ENCODE data around the gene SH3RF3.

Gene SH3RF3

GRCh38 chr2:109340381-109340780, 211.4 kb downstream of the SH3RF3 start:
- no peak for DNase-seq (ENCODE audit: low read depth)

- no peak for DNase-seq (ENCODE audit: low read depth)
Measured at GRCh38 chr2:109341355-109342255, 212.6 kb downstream of the SH3RF3 start.

GRCh38 chr2:109342256-109342850, 213.3 kb downstream of the SH3RF3 start:
- DNase-seq (ENCODE audit: low read depth), result no peak

- DNase-seq (ENCODE audit: low read depth), result no peak
Measured at GRCh38 chr2:109342930-109343329, 213.9 kb downstream of the SH3RF3 start.

- DNase-seq (ENCODE audit: low read depth), result no peak
Measured at GRCh38 chr2:109343460-109343859, 214.5 kb downstream of the SH3RF3 start.

- DNase-seq (ENCODE audit: low read depth), result no peak
Measured at GRCh38 chr2:109344270-109344805, 215.3 kb downstream of the SH3RF3 start.

- no peak for DNase-seq (ENCODE audit: low read depth)
Measured at GRCh38 chr2:109345091-109345490, 216.1 kb downstream of the SH3RF3 start.

GRCh38 chr2:109345653-109346480, 216.9 kb downstream of the SH3RF3 start:
- no peak for DNase-seq (ENCODE audit: low read depth)

- no peak for DNase-seq (ENCODE audit: low read depth)
Measured at GRCh38 chr2:109346601-109347228, 217.7 kb downstream of the SH3RF3 start.

- no peak for DNase-seq (ENCODE audit: low read depth)
Measured at GRCh38 chr2:109347626-109348025, 218.6 kb downstream of the SH3RF3 start.

GRCh38 chr2:109348190-109348589, 219.2 kb downstream of the SH3RF3 start:
- no peak for DNase-seq (ENCODE audit: low read depth)

- DNase-seq (ENCODE audit: low read depth), result peak; percentile 30
Measured at GRCh38 chr2:109348671-109349502, 219.9 kb downstream of the SH3RF3 start.

GRCh38 chr2:109349503-109350465, 220.8 kb downstream of the SH3RF3 start:
- no peak for DNase-seq (ENCODE audit: low read depth)

- no peak for DNase-seq (ENCODE audit: low read depth)
Measured at GRCh38 chr2:109350526-109350925, 221.5 kb downstream of the SH3RF3 start.

- no peak for DNase-seq (ENCODE audit: low read depth)
Measured at GRCh38 chr2:109351164-109351756, 222.3 kb downstream of the SH3RF3 start.

GRCh38 chr2:109352056-109352897, 223.3 kb downstream of the SH3RF3 start:
- DNase-seq (ENCODE audit: low read depth), result no peak

- DNase-seq (ENCODE audit: low read depth), result no peak
Measured at GRCh38 chr2:109352898-109353689, 224.1 kb downstream of the SH3RF3 start.

All from activated T-helper 1 cell treated with Interleukin-2 at 50 U/mL for 16 hours (primary cell).